GM12878 (cell line): Measurements from ENCODE around the gene LAIR1. TPM values are rescaled to one million over a fixed set of nuclear protein-coding genes. Genes with fewer than 3 reads are reported as not detected.
"Not testable (repeated sequence)": the region's sequence is repeated elsewhere in the genome, so short reads cannot be mapped to it uniquely, and the experiment has no call there.

Source experiments
- ATAC-seq: fragments of 200-7000 bp; cut with Tn5 transposase; 3 replicates; pipeline ENCODE4 v1.9.1; 2020; ENCODE audit warnings: mild to moderate bottlenecking, moderate library complexity
- BruUV-seq: library from RNA; stranded (reverse); fragments of 400-500 nt; replicated peaks from 2 replicates; lab custom pipeline; 2021; lab: Mats Ljungman, UMichigan
- CTCF ChIA-PET: fragments of 300-600 bp; sonication (Branson Sonifier 250); formaldehyde crosslinking; extraction: SDS; loops from one replicate; lab custom pipeline; 2021; ENCODE audit warnings: inconsistent platforms; lab: Yijun Ruan, JAX
- POLR2A ChIA-PET: fragments of 350-600 bp; formaldehyde crosslinking; extraction: SDS; loops from one replicate; lab custom pipeline; 2021; ENCODE audit warnings: inconsistent platforms; lab: Charles Lee
- RAD21 ChIA-PET: fragments of 300-600 bp; sonication (Branson Sonifier 250); formaldehyde crosslinking; loops from one replicate; lab custom pipeline; 2023; ENCODE audit warnings: antibody characterized with exemption; ENCODE audit not compliant: unreplicated experiment; lab: Charles Lee
- SMC1A ChIA-PET: fragments of 300-600 bp; sonication (Branson Sonifier 250); formaldehyde crosslinking; loops from one replicate; lab custom pipeline; 2023; ENCODE audit not compliant: unreplicated experiment, uncharacterized antibody; lab: Charles Lee
- DNase-seq: peaks from one replicate; pipeline ENCODE4 v3.0.0-alpha.2; 2011; ENCODE audit warnings: low read depth, low spot score
- FAIRE-seq: peaks from 3 replicates; lab custom pipeline; 2011; peaks lifted over from hg19 to GRCh38; lab: Jason Lieb, UNC
- H2AFZ ChIP-seq: 2 replicates; pipeline ENCODE4 v1.6.0; 2011; ENCODE audit warnings: low read depth, low read length, control low read depth; ENCODE audit not compliant: control insufficient read depth
- H3K27ac ChIP-seq: 2 replicates; pipeline ENCODE4 v1.5.1; 2011; ENCODE audit warnings: control low read depth; ENCODE audit not compliant: control insufficient read depth, insufficient read depth
- H3K27me3 ChIP-seq, 2 experiments: replicated peaks in 1 of 2; 2 replicates each; pipeline versions ENCODE4 v1.6.0 to v1.6.1; 2011; ENCODE audit warnings: low read length in 1 of 2; ENCODE audit not compliant: control insufficient read depth in 2 of 2, insufficient read depth in 2 of 2
- H3K36me3 ChIP-seq, 2 experiments: 2 replicates each; pipeline ENCODE4 v1.5.1; 2011; ENCODE audit warnings: low read length in 1 of 2; ENCODE audit not compliant: control insufficient read depth in 2 of 2, insufficient read depth in 2 of 2
- H3K4me1 ChIP-seq: 2 replicates; pipeline ENCODE4 v1.6.1; 2011; ENCODE audit warnings: mild to moderate bottlenecking, low read length, moderate library complexity, mixed read lengths; ENCODE audit not compliant: control insufficient read depth, insufficient read depth
- H3K4me2 ChIP-seq: 2 replicates; pipeline ENCODE4 v1.6.0; 2011; ENCODE audit warnings: control low read depth; ENCODE audit not compliant: control insufficient read depth, insufficient read depth
- H3K4me3 ChIP-seq: fragments of 200-600 bp; sonication (generic); 2 replicates; pipeline ENCODE4 v1.5.1; 2016
- H3K79me2 ChIP-seq: 2 replicates; pipeline ENCODE4 v1.6.0; 2011; ENCODE audit warnings: low read length; ENCODE audit not compliant: control insufficient read depth, insufficient read depth
- H3K9ac ChIP-seq: 2 replicates; pipeline ENCODE4 v1.8.0; 2011; ENCODE audit warnings: low read length, control low read depth, mixed read lengths; ENCODE audit not compliant: control insufficient read depth, insufficient read depth
- H3K9me3 ChIP-seq: replicated peaks from 3 replicates; pipeline ENCODE4 v1.5.1; 2011; ENCODE audit warnings: mild to moderate bottlenecking, low read length; ENCODE audit not compliant: control insufficient read depth, insufficient read depth
- H4K20me1 ChIP-seq: 2 replicates; pipeline ENCODE4 v1.6.0; 2011; ENCODE audit not compliant: control insufficient read depth, insufficient read depth
- CHD2 ChIP-seq: IDR thresholded peaks from 2 replicates; pipeline ENCODE4 v1.6.1; 2011; ENCODE audit warnings: low read depth, low read length, improper control_type of control experiment, borderline replicate concordance
- E2F4 ChIP-seq: IDR thresholded peaks from 2 replicates; pipeline ENCODE4 v1.6.1; 2012; ENCODE audit warnings: low read depth, low read length, improper control_type of control experiment
- PAX5 ChIP-seq: IDR thresholded peaks from 2 replicates; pipeline ENCODE4 v1.6.1; 2011; ENCODE audit warnings: low read depth, low read length, borderline replicate concordance
- SIX5 ChIP-seq: IDR thresholded peaks from 2 replicates; pipeline ENCODE4 v1.6.1; 2011; ENCODE audit warnings: mild to moderate bottlenecking, low read depth, low read length, moderate library complexity; ENCODE audit not compliant: severe bottlenecking
- TARDBP ChIP-seq: IDR thresholded peaks from 2 replicates; pipeline ENCODE4 v1.6.1; 2016; ENCODE audit warnings: borderline replicate concordance
- ZNF274 ChIP-seq: IDR thresholded peaks from one replicate; pipeline ENCODE4 v1.8.0; 2011; ENCODE audit not compliant: insufficient read length, insufficient read depth
- WGBS: methylation state at CpG from one replicate; pipeline ENCODE4 v1.1.6; 2016; ENCODE audit warnings: low lambda C conversion rate; ENCODE audit not compliant: insufficient replicate concordance, insufficient coverage; ENCODE audit errors: missing lambda C conversion rate; 5-methylcytosine and 5-hydroxymethylcytosine counted together
- in situ Hi-C: fragments of 300-500 bp; cut with MboI; formaldehyde crosslinking; loops from 9 replicates; pipeline ENCODE4 v1.14.3; 2018; ENCODE audit warnings: mixed read lengths
- intact Hi-C: fragments of 100-400 bp; cut with micrococcal nuclease; formaldehyde crosslinking; loops from one replicate; pipeline ENCODE4 v1.14.2; 2022; ENCODE audit not compliant: unreplicated experiment
- polyA plus RNA-seq, 11 experiments: library from polyadenylated mRNA; depleted of rRNA in 4 of 11; unstranded in 6 of 11; stranded (reverse) in 5 of 11; fragments of >200 nt; fragmentation: Nextera tagmentation in 4 of 11; fragmentation: Illumina TruSeq in 1 of 11; extraction: Ambion mirVana in 4 of 11; extraction: Trizol in 1 of 11; gene quantifications; 1 replicate in 1 of 11; 2 replicates in 10 of 11; pipeline versions ENCODE4 v1.2.1 to v1.2.3, GENCODE V29; 2011 to 2016; ENCODE audit warnings: inconsistent platforms in 2 of 11, missing spikeins in 2 of 11, low read depth in 1 of 11
- total RNA-seq, 4 experiments: library from RNA; depleted of rRNA in 3 of 4; stranded (reverse); fragments of >200 nt in 3 of 4; fragmentation: Illumina TruSeq in 1 of 4; extraction: Trizol in 1 of 4; gene quantifications; 2 replicates each; pipeline versions ENCODE4 v1.2.1 to v1.2.3, GENCODE V29; 2013 to 2021
- TF ChIP-seq, protein P1 (sequence below): fragments of 450-650 bp; IDR thresholded peaks from 2 replicates; pipeline ENCODE4 v1.6.1; 2017; ENCODE audit warnings: antibody characterized with exemption, mild to moderate bottlenecking, moderate library complexity

The LAIR1 gene
- total and polyA plus RNA-seq, 10 of the 15 experiments (the other 5 are each of a cell fraction or from before 2014, with no cell fraction given), result 8.6 to 58.2 (median 35.3) TPM

- no peaks in the 10 kb centered on the region for H4K20me1 ChIP-seq
- no peak overlapping the region for H3K4me2 ChIP-seq
- H3K27ac ChIP-seq, result no peak overlapping the region
- H3K9me3 ChIP-seq, result peaks cover 4% of the 10 kb centered on the region; the same call in 2 of the 3 replicates
- POLR2A ChIA-PET, result interaction anchor here (0.6 to 1.6 kb wide), 2 partner anchors 31 to 32 kb away, joined by 3 to 4 read pairs; no protein-coding TSS in a partner anchor
- FAIRE-seq (no peak), DNase-seq (no peak), ATAC-seq (no peak)
- in situ Hi-C loops (no loop called here), intact Hi-C loops (no loop called here)
- SMC1A ChIA-PET, result interaction anchor here (0.8 to 6.4 kb wide), 9 partner anchors 10 to 134 kb away, joined by 3 to 116 read pairs (median 4); no protein-coding TSS in a partner anchor
- 18% methylated on average over 3 of the region's 3 CpGs for WGBS
- no peaks in the 10 kb centered on the region for H3K27me3 ChIP-seq
- CTCF ChIA-PET, result interaction anchor here (0.9 to 9.9 kb wide), 12 partner anchors 8 to 350 kb away, joined by 3 to 205 read pairs (median 6); no protein-coding TSS in a partner anchor
- no peak for TF ChIP-seq TARDBP
- no peak for TF ChIP-seq CHD2
- no peak for TF ChIP-seq SIX5
- no peak for TF ChIP-seq ZNF274
- TF ChIP-seq, protein P1, sequence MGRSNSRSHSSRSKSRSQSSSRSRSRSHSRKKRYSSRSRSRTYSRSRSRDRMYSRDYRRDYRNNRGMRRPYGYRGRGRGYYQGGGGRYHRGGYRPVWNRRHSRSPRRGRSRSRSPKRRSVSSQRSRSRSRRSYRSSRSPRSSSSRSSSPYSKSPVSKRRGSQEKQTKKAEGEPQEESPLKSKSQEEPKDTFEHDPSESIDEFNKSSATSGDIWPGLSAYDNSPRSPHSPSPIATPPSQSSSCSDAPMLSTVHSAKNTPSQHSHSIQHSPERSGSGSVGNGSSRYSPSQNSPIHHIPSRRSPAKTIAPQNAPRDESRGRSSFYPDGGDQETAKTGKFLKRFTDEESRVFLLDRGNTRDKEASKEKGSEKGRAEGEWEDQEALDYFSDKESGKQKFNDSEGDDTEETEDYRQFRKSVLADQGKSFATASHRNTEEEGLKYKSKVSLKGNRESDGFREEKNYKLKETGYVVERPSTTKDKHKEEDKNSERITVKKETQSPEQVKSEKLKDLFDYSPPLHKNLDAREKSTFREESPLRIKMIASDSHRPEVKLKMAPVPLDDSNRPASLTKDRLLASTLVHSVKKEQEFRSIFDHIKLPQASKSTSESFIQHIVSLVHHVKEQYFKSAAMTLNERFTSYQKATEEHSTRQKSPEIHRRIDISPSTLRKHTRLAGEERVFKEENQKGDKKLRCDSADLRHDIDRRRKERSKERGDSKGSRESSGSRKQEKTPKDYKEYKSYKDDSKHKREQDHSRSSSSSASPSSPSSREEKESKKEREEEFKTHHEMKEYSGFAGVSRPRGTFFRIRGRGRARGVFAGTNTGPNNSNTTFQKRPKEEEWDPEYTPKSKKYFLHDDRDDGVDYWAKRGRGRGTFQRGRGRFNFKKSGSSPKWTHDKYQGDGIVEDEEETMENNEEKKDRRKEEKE, result no peak
- TF ChIP-seq E2F4, result no peak
- TF ChIP-seq PAX5, result no peak
- RAD21 ChIA-PET, result interaction anchor here (1.0 to 6.1 kb wide), 5 partner anchors 22 to 135 kb away, joined by 4 to 94 read pairs (median 10); partner anchors contain the start of gene MBOAT7
- no peak overlapping the region for H3K4me3 ChIP-seq
- no peaks in the 10 kb centered on the region for H3K36me3 ChIP-seq
- no peaks in the 10 kb centered on the region for H3K4me1 ChIP-seq
- BruUV-seq, result no TSS peak
- no peak overlapping the region for H2AFZ ChIP-seq
- H3K79me2 ChIP-seq, result no peaks in the 10 kb centered on the region
- H3K9ac ChIP-seq, result no peak overlapping the region
Observed at GRCh38 chr19:54324071-54324470, 40.7 kb downstream of the LAIR1 start.

DNA sequence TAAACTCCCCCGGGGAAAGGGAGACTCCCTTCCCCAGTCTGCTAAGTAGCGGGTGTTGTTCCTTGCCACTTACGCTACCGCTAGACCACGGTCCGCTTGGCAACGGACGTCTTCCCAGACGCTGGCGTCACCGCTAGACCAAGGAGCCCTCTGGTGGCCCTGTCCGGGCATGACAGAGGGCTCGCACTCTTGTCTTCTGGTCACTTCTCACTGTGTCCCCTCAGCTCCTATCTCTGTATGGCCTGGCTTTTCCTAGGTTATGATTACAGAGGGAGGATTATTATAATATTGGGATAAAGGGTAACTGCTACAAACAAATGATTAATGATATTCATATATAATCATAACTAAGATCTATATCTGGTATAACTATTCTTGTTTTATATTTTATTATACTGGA, 41.8 kb downstream of the LAIR1 start:
- H3K4me1 ChIP-seq, result not testable (repeated sequence)

More for the DNA sequence above, 41.8 kb downstream of the LAIR1 start:
- in situ Hi-C loops, H3K9ac ChIP-seq, intact Hi-C loops, FAIRE-seq, H3K27ac ChIP-seq, POLR2A ChIA-PET, H3K4me2 ChIP-seq, H3K9me3 ChIP-seq, DNase-seq, H3K27me3 ChIP-seq, BruUV-seq, H3K36me3 ChIP-seq, H3K4me3 ChIP-seq, H4K20me1 ChIP-seq, H3K79me2 ChIP-seq, ATAC-seq, H2AFZ ChIP-seq: not testable (repeated sequence)
- SMC1A ChIA-PET, result interaction anchor here (2.1 to 6.4 kb wide), 2 partner anchors 30 to 67 kb away, joined by 41 to 116 read pairs; no protein-coding TSS in a partner anchor
- RAD21 ChIA-PET, result interaction anchor here (0.6 to 6.1 kb wide), 2 partner anchors 32 to 67 kb away, joined by 3 to 94 read pairs; no protein-coding TSS in a partner anchor
- no CpG with 5 or more reads among the region's 13 CpGs for WGBS
- CTCF ChIA-PET, result interaction anchor here (1.4 to 9.9 kb wide), 5 partner anchors 18 to 67 kb away, joined by 3 to 205 read pairs (median 20); no protein-coding TSS in a partner anchor
